Loucy (cell line): ENCODE measurements around the gene ARRB2.

ENCODE experiments used
- EZH2phosphoT487 ChIP-seq: fragments of 200-600 bp; IDR thresholded peaks from 2 replicates; pipeline ENCODE4 v1.6.1; 2018; ENCODE audit warnings: antibody characterized with exemption, mild to moderate bottlenecking, moderate library complexity, borderline replicate concordance
- TF ChIP-seq, protein P1 (sequence below): fragments of 200-600 bp; sonication (generic); conservative IDR thresholded peaks from 2 replicates; pipeline ENCODE4 v1.5.1; 2014; ENCODE audit warnings: mild to moderate bottlenecking, antibody characterized with exemption, low read length

DNA sequence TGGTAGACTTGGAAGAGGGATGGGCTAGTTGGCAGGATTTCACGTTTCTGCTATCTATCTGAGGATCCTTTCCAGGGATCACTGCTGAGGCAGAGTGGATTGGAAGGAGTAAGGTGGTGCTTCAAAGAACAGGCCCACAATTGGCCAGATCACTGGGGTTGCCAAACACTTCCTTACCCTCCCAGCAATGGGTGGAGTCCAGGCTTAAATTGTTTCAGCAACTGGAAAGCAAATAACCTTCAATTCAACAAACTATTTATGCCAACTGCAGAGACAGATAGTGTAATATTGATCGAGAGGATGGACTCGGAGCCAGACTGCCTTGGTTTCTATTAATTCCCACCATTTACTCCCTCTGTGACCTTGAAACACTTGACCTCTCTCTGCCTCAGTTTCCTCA is 2.1 kb downstream of the ARRB2 start:
- TF ChIP-seq, protein P1, sequence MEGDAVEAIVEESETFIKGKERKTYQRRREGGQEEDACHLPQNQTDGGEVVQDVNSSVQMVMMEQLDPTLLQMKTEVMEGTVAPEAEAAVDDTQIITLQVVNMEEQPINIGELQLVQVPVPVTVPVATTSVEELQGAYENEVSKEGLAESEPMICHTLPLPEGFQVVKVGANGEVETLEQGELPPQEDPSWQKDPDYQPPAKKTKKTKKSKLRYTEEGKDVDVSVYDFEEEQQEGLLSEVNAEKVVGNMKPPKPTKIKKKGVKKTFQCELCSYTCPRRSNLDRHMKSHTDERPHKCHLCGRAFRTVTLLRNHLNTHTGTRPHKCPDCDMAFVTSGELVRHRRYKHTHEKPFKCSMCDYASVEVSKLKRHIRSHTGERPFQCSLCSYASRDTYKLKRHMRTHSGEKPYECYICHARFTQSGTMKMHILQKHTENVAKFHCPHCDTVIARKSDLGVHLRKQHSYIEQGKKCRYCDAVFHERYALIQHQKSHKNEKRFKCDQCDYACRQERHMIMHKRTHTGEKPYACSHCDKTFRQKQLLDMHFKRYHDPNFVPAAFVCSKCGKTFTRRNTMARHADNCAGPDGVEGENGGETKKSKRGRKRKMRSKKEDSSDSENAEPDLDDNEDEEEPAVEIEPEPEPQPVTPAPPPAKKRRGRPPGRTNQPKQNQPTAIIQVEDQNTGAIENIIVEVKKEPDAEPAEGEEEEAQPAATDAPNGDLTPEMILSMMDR: no peak
- TF ChIP-seq EZH2phosphoT487: no peak
